ENCODE data around the gene SRMS. TPM values are rescaled to one million over a fixed set of nuclear protein-coding genes. Genes with fewer than 3 reads are reported as not detected.

SRMS gene
- not detected for polyA plus RNA-seq (ENCODE audit: insufficient read length)

GRCh38 chr20:63547725-63548480 lies at the start of gene SRMS:
Gene SRMS (minus strand): TSS chr20:63547749. CDS start chr20:63547463, 286 bp downstream.
- DNase-seq (ENCODE audit: low read depth), result no peak

GRCh38 chr20:63596423-63596822 lies 48.9 kb upstream of the SRMS start:
- no peak for DNase-seq (ENCODE audit: low read depth)

- DNase-seq (ENCODE audit: low read depth), result no peak
These were observed 48.0 kb upstream of the SRMS start for GRCh38 chr20:63595416-63596127.

GRCh38 chr20:63594043-63594561 lies 46.6 kb upstream of the SRMS start:
- no peak for DNase-seq (ENCODE audit: low read depth)

- DNase-seq (ENCODE audit: low read depth), result no peak
These were observed 45.1 kb upstream of the SRMS start for GRCh38 chr20:63592661-63593060.

- DNase-seq (ENCODE audit: low read depth), result no peak
These were observed 44.3 kb upstream of the SRMS start for GRCh38 chr20:63591786-63592355.

- no peak for DNase-seq (ENCODE audit: low read depth)
These were observed 43.6 kb upstream of the SRMS start for GRCh38 chr20:63591147-63591533.

GRCh38 chr20:63590218-63591146 lies 42.9 kb upstream of the SRMS start:
- DNase-seq (ENCODE audit: low read depth), result no peak

- no peak for DNase-seq (ENCODE audit: low read depth)
These were observed 42.0 kb upstream of the SRMS start for GRCh38 chr20:63589261-63590217.

GRCh38 chr20:63588641-63589041 lies 41.1 kb upstream of the SRMS start:
- DNase-seq (ENCODE audit: low read depth), result no peak

- DNase-seq (ENCODE audit: low read depth), result no peak
These were observed 40.4 kb upstream of the SRMS start for GRCh38 chr20:63587776-63588591.

- no peak for DNase-seq (ENCODE audit: low read depth)
These were observed 39.7 kb upstream of the SRMS start for GRCh38 chr20:63587256-63587655.

- no peak for DNase-seq (ENCODE audit: low read depth)
These were observed 39.2 kb upstream of the SRMS start for GRCh38 chr20:63586797-63587196.

GRCh38 chr20:63585616-63586565 lies 38.3 kb upstream of the SRMS start:
- DNase-seq (ENCODE audit: low read depth), result no peak

GRCh38 chr20:63582382-63583063 lies 35.0 kb upstream of the SRMS start:
- DNase-seq (ENCODE audit: low read depth), result no peak

GRCh38 chr20:63580796-63581461 lies 33.4 kb upstream of the SRMS start:
- no peak for DNase-seq (ENCODE audit: low read depth)

Data from forelimb muscle (tissue), 1 donor.